COR-L47 (cell line): ENCODE results near the gene ARHGAP30.
A peak's percentile ranks its signal among the peaks of the same experiment; 100 is the strongest.
"Not testable (repeated sequence)": the region's sequence is repeated elsewhere in the genome, so short reads cannot be mapped to it uniquely, and the experiment has no call there.

Experiments
- DNase-seq: peaks from one replicate; lab custom pipeline; 2025; lab: John Stamatoyannopoulos, UW

ARHGAP30 gene

GRCh38 chr1:161039546-161039945 lies 30.1 kb downstream of the ARHGAP30 start:
- DNase-seq, result no peak

GRCh38 chr1:161039154-161039545 lies 30.5 kb downstream of the ARHGAP30 start:
- no peak for DNase-seq

- DNase-seq, result peak; percentile 76
These were observed 31.1 kb downstream of the ARHGAP30 start, which contains the start of gene TSTD1 for GRCh38 chr1:161038523-161039153. Gene TSTD1 (minus strand): TSS chr1:161038964. CDS start chr1:161038889, 75 bp downstream.

GRCh38 chr1:161037661-161038522 lies 31.8 kb downstream of the ARHGAP30 start:
- DNase-seq, result peak; percentile 6

GRCh38 chr1:161033751-161034150 lies 35.9 kb downstream of the ARHGAP30 start:
- DNase-seq, result no peak

GRCh38 chr1:161032409-161032808 lies 37.3 kb downstream of the ARHGAP30 start:
- no peak for DNase-seq

- no peak for DNase-seq
These were observed 37.8 kb downstream of the ARHGAP30 start for GRCh38 chr1:161031874-161032273.

- not testable (repeated sequence) for DNase-seq
These were observed 40.2 kb downstream of the ARHGAP30 start for GRCh38 chr1:161029466-161029865.

GRCh38 chr1:161026954-161027353 lies 42.7 kb downstream of the ARHGAP30 start:
- not testable (repeated sequence) for DNase-seq

- DNase-seq, result not testable (repeated sequence)
These were observed 47.3 kb downstream of the ARHGAP30 start for GRCh38 chr1:161022432-161022831.

- no peak for DNase-seq
These were observed 47.7 kb downstream of the ARHGAP30 start for GRCh38 chr1:161021970-161022353.

- peak; percentile 97 for DNase-seq
These were observed 48.3 kb downstream of the ARHGAP30 start for GRCh38 chr1:161021165-161021969.

- DNase-seq, result peak; percentile 54
These were observed 49.1 kb downstream of the ARHGAP30 start, which contains the start of gene F11R for GRCh38 chr1:161020509-161021164. Gene F11R (minus strand): TSS chr1:161021152. CDS start chr1:161021073, 79 bp downstream.

GRCh38 chr1:161019751-161020495 lies 49.8 kb downstream of the ARHGAP30 start:
- peak; percentile 20 for DNase-seq

GRCh38 chr1:161019111-161019660 lies 50.5 kb downstream of the ARHGAP30 start:
- DNase-seq, result not testable (repeated sequence)

- DNase-seq, result no peak
These were observed 51.1 kb downstream of the ARHGAP30 start for GRCh38 chr1:161018631-161018930.

- DNase-seq, result no peak
These were observed 51.7 kb downstream of the ARHGAP30 start for GRCh38 chr1:161017756-161018630.

- not testable (repeated sequence) for DNase-seq
These were observed 52.5 kb downstream of the ARHGAP30 start for GRCh38 chr1:161017181-161017580.

- not testable (repeated sequence) for DNase-seq
These were observed 53.0 kb downstream of the ARHGAP30 start for GRCh38 chr1:161016683-161017082.
